Testis (tissue), 2 donors: ENCODE data around the gene IFITM1.

Experiments used
- CTCF ChIP-seq, 3 experiments: fragments of 450-650 bp in 2 of 3; fragments of 200-600 bp in 1 of 3; sonication (generic) in 1 of 3; IDR thresholded peaks; one replicate each; pipeline ENCODE4 v1.5.1; 2016 to 2019; ENCODE audit warnings: antibody characterized with exemption in 3 of 3, mild to moderate bottlenecking in 2 of 3, moderate library complexity in 1 of 3
- POLR2A ChIP-seq: fragments of 450-650 bp; IDR thresholded peaks from one replicate; pipeline ENCODE4 v1.6.1; 2017; ENCODE audit warnings: antibody characterized with exemption, mild to moderate bottlenecking, moderate library complexity

- TF ChIP-seq CTCF (IDR thresholded peaks at IDR 0.05) (no peak), POLR2A (no peak)
These were observed 27.0 kb downstream of the IFITM1 start for GRCh38 chr11:340539-341512.
